Stimulated activated naive CD8-positive, alpha-beta T cell treated with anti-CD3 and anti-CD28 coated beads, Interleukin-15, amount 100 ng/mL, for 72 hours (primary cell): ENCODE measurements around the gene MPP4.
A peak's percentile ranks its signal among the peaks of the same experiment; 100 is the strongest.

Experiments
- ATAC-seq: fragments of 150-1000 bp; cut with Tn5 transposase; 2 replicates; pipeline ENCODE4 v1.10.0; 2021; ENCODE audit warnings: mild to moderate bottlenecking, moderate library complexity
- DNase-seq, 2 donors: peaks; one replicate each; pipeline ENCODE4 v3.0.0; 2021 to 2022
- H3K27ac Mint-ChIP-seq, 2 donors: one replicate each; pipeline ENCODE4 v1.8.0; 2022; ENCODE audit warnings: mild to moderate bottlenecking in 2 of 2, mixed read lengths in 2 of 2, moderate library complexity in 2 of 2
- H3K27me3 Mint-ChIP-seq: one replicate; pipeline ENCODE4 v1.8.0; 2022; ENCODE audit warnings: mixed read lengths
- H3K4me1 Mint-ChIP-seq: one replicate; pipeline ENCODE4 v1.8.0; 2022; ENCODE audit warnings: mild to moderate bottlenecking, mixed read lengths
- H3K4me3 Mint-ChIP-seq, 2 donors: one replicate each; pipeline ENCODE4 v1.8.0; 2022; ENCODE audit warnings: mild to moderate bottlenecking in 2 of 2, mixed read lengths in 2 of 2, moderate library complexity in 1 of 2
- H3K9me3 Mint-ChIP-seq, 2 donors: one replicate each; pipeline ENCODE4 v1.8.0; 2022; ENCODE audit warnings: mixed read lengths in 2 of 2

The MPP4 gene

GRCh38 chr2:201698588-201699226 lies at the start of gene MPP4:
Gene MPP4, minus strand, starts transcription at chr2:201698644. Its CDS starts 4,690 bp downstream, at chr2:201693954.
- Mint-ChIP-seq H3K4me3 (no peak within 1 kb of the TSS), H3K4me1 (peaks cover 6% of the 10 kb centered on the region), H3K27ac (peak within 1 kb of the TSS in 1 of 2 donors; percentile 6), H3K27me3 (no peaks in the 10 kb centered on the region), H3K9me3 (no peaks in the 10 kb centered on the region)
- ATAC-seq (no peak), DNase-seq (no peak)

DNA sequence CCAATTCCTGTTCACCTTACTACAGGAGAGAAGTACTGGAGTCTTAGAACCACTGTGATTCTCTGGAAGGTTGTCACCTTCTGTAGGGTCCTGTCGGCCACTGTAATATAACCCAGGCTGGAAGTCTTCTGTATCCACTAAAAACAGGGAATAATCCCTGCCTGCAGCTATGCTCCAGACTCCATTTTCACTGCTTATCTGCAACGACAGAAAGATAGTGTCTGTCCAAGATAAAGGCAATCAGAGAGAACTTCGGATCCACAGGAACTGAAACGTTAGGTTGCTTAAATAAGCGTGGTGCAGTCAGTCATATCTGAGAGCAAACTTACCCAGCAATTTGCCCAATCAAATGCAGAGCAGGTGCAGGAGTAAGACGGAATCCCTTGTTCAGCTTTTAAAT lies 48.1 kb upstream of the MPP4 start:
- H3K4me3 Mint-ChIP-seq = no peak overlapping the region
- H3K27me3 Mint-ChIP-seq = no peaks in the 10 kb centered on the region
- H3K9me3 Mint-ChIP-seq = no peaks in the 10 kb centered on the region

GRCh38 chr2:201735486-201735885 lies 37.0 kb upstream of the MPP4 start:
- Mint-ChIP-seq H3K27ac (no peak overlapping the region), H3K4me1 (peaks cover 15% of the 10 kb centered on the region), H3K27me3 (no peaks in the 10 kb centered on the region), H3K4me3 (no peak overlapping the region), H3K9me3 (no peaks in the 10 kb centered on the region)
- DNase-seq (no peak), ATAC-seq (no peak)

More for the DNA sequence above, 48.1 kb upstream of the MPP4 start:
- no peak for ATAC-seq
- H3K27ac Mint-ChIP-seq = no peak overlapping the region
- no peak for DNase-seq
- H3K4me1 Mint-ChIP-seq = no peaks in the 10 kb centered on the region

DNA sequence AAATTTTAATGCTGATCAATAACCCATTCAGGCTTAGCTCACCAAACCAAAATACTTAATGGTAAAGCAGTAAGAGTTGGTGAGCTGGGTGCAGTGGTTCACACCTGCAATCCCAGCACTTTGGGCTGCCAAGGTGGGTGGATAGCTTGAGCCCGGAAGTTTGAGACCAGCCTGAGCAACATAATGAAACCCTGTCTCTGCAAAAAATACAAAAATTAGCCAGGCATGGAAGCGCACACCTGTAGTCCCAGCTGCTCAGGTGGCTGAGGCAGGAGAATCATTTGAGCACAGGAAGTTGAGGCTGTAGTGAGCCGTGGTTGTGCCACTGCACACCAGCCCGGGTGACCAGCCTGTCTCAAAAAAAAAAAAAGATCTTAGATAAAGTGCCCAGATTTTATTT lies 35.7 kb upstream of the MPP4 start:
- H3K27ac Mint-ChIP-seq = no peak overlapping the region
- DNase-seq (no peak), ATAC-seq (no peak)
- H3K4me3 Mint-ChIP-seq = no peak overlapping the region
- H3K4me1 Mint-ChIP-seq = peaks cover 15% of the 10 kb centered on the region
- H3K9me3 Mint-ChIP-seq = no peaks in the 10 kb centered on the region
- H3K27me3 Mint-ChIP-seq = no peaks in the 10 kb centered on the region

GRCh38 chr2:201733544-201733943 lies 35.1 kb upstream of the MPP4 start:
- peaks cover 15% of the 10 kb centered on the region for H3K4me1 Mint-ChIP-seq

GRCh38 chr2:201730651-201731285 lies 32.3 kb upstream of the MPP4 start:
- H3K4me1 Mint-ChIP-seq = peaks cover 15% of the 10 kb centered on the region
- peak; percentile 91 for ATAC-seq

More at GRCh38 chr2:201733544-201733943, 35.1 kb upstream of the MPP4 start:
- H3K27ac Mint-ChIP-seq = no peak overlapping the region
- no peak overlapping the region for H3K4me3 Mint-ChIP-seq
- H3K27me3 Mint-ChIP-seq = no peaks in the 10 kb centered on the region
- ATAC-seq (no peak), DNase-seq (no peak)
- no peaks in the 10 kb centered on the region for H3K9me3 Mint-ChIP-seq

DNA sequence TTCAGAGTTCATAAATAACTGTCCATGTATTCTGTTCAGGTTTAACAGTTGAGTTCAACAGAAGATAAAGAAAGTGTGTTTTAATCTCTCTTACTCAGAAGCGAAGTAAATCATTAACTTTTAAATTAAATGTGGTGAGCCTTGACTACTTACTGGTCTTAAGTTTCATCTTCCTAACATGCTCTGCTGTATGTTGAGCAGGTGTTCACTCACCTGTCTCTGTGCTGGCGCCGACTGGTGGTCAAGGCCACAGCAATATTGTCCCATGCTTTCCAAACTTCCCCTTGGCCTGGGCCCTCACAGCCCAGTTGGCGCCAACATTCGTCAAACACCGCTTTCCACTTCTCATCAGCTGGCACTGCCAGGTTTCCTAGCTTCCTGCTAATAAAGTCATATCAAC lies 17.0 kb upstream of the MPP4 start:
- Mint-ChIP-seq H3K4me1 (no peaks in the 10 kb centered on the region), H3K27me3 (no peaks in the 10 kb centered on the region), H3K27ac (peak overlapping the region in 1 of 2 donors; percentile 60), H3K9me3 (peaks cover 0 to 10% of the 10 kb centered on the region in 2 donors), H3K4me3 (no peak overlapping the region)
- DNase-seq (no peak), ATAC-seq (no peak)

More at GRCh38 chr2:201730651-201731285, 32.3 kb upstream of the MPP4 start:
- DNase-seq = peak; percentile 2 to 13
- Mint-ChIP-seq H3K4me3 (no peak overlapping the region), H3K9me3 (no peaks in the 10 kb centered on the region), H3K27ac (peak overlapping the region in 1 of 2 donors; percentile 2), H3K27me3 (no peaks in the 10 kb centered on the region)

GRCh38 chr2:201712726-201713125 lies 14.3 kb upstream of the MPP4 start:
- Mint-ChIP-seq H3K27me3 (no peaks in the 10 kb centered on the region), H3K9me3 (no peaks in the 10 kb centered on the region), H3K27ac (no peak overlapping the region), H3K4me1 (peaks cover under 1% of the 10 kb centered on the region), H3K4me3 (no peak overlapping the region)
- no peak for DNase-seq
- ATAC-seq = no peak

DNA sequence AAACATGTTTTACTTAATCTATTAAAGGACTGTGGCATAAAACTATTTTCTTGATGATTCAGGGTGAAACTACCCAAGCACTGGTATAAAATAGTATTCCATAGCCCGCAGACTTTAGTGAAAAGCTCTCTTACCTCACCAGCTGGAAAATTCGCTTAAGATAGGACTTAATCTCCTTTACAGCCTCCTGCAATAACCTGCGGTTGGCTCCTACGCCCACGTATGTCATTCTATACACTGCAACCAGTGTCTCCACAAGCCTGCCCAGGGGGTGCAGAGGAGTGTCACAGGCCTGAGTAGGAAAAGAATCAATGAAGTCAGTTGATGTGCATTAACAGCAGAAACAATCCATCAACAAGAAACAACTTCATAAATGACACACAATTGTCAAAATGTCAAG lies 11.3 kb upstream of the MPP4 start:
- no peaks in the 10 kb centered on the region for H3K27me3 Mint-ChIP-seq

GRCh38 chr2:201709049-201709448 lies 10.6 kb upstream of the MPP4 start:
- Mint-ChIP-seq H3K4me3 (no peak overlapping the region), H3K27ac (no peak overlapping the region), H3K4me1 (peaks cover 12% of the 10 kb centered on the region), H3K27me3 (no peaks in the 10 kb centered on the region), H3K9me3 (no peaks in the 10 kb centered on the region)
- DNase-seq (no peak), ATAC-seq (no peak)

More for the DNA sequence above, 11.3 kb upstream of the MPP4 start:
- Mint-ChIP-seq H3K9me3 (no peaks in the 10 kb centered on the region), H3K4me1 (peaks cover 12% of the 10 kb centered on the region), H3K4me3 (no peak overlapping the region), H3K27ac (no peak overlapping the region)
- ATAC-seq (no peak), DNase-seq (no peak)

DNA sequence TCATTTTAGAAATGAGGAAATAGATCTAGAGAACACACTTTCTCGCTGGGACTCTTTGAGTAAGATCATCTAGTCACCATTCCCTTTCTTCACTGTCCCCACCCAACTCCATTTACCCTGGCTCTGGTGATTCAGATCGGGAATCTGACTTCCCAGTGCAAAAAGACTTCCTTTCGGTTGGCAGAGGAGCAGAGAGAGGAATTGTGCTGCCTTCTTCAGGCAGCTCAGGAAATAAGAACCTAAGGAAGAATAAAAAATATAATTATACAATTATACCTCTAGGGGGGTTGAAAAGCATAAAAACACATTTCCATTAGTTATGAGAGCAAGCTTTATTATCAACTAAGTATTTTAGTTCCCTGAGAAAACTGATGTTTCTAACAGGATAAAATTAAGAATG lies 9.3 kb upstream of the MPP4 start:
- DNase-seq = no peak
- H3K27me3 Mint-ChIP-seq = no peaks in the 10 kb centered on the region
- H3K27ac Mint-ChIP-seq = no peak overlapping the region
- no peaks in the 10 kb centered on the region for H3K9me3 Mint-ChIP-seq
- no peak for ATAC-seq
- H3K4me1 Mint-ChIP-seq = peaks cover 12% of the 10 kb centered on the region
- no peak overlapping the region for H3K4me3 Mint-ChIP-seq

DNA sequence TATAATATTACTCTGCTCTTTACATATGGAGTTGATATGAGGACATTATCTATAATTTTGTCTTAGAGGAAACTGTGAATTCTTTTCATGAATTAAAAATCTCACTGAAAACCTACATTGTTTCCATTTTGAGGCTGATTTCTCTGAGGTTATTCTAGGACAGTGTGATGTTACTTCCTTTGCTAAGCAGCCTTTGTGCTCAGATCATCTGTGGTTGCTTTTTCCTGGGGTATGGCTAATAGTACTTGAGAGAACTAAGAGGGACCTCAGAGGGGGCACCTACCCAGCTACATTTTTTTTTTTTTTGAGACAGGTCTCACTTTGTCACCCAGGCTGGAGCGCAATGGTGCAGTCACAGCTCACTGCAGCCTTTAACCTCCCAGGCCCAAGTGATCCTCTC lies 8.7 kb upstream of the MPP4 start:
- no peak for DNase-seq
- Mint-ChIP-seq H3K9me3 (no peaks in the 10 kb centered on the region), H3K27ac (no peak overlapping the region), H3K4me1 (peaks cover 12% of the 10 kb centered on the region), H3K27me3 (no peaks in the 10 kb centered on the region), H3K4me3 (no peak overlapping the region)
- no peak for ATAC-seq

GRCh38 chr2:201704536-201704935 lies 6.1 kb upstream of the MPP4 start:
- Mint-ChIP-seq H3K27ac (no peak overlapping the region), H3K9me3 (no peaks in the 10 kb centered on the region), H3K4me1 (peaks cover 12% of the 10 kb centered on the region), H3K4me3 (no peak overlapping the region), H3K27me3 (no peaks in the 10 kb centered on the region)
- no peak for ATAC-seq
- DNase-seq = no peak

DNA sequence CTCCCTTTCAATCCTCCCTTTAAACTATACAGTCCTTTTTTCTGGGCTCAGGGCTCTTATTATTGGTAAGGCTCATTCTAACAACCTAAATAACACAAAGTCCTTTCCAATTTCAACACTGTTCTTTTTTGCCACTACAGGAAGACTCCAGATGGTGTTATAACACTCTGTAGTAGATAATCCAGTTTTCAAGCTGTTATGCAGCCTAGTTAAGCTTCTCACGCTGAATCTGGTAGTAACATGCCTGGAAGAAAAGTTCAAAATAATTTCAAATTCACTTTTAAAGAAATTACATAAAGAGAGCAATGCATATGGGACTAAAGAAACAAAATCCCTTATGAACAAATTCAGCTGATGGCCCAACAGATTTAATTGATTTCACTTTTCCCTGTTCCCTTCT lies 3.2 kb upstream of the MPP4 start:
- H3K27ac Mint-ChIP-seq = no peak overlapping the region
- ATAC-seq (no peak), DNase-seq (no peak)
- H3K9me3 Mint-ChIP-seq = no peaks in the 10 kb centered on the region
- H3K4me3 Mint-ChIP-seq = no peak overlapping the region
- no peaks in the 10 kb centered on the region for H3K27me3 Mint-ChIP-seq
- H3K4me1 Mint-ChIP-seq = peaks cover 7% of the 10 kb centered on the region

DNA sequence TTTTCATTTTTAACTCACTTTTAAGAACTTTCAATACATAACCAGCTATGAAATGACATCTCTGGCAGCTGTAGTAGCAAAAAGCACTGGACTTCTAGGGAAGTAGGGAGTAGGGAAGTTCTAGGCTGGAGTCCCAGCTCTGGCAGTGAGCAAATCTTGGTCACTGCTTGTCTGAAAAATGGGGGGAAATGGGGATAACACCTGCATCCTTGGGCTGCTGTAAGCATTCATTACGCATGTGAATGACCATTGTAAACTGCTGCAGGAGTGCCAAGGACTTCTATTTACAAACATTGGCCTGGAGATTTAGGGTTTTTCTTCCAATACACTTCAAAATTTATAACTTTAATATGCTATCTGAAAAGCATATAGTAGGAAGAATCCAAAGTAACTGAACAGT lies 972 bp upstream of the MPP4 start:
- H3K9me3 Mint-ChIP-seq = no peaks in the 10 kb centered on the region
- H3K4me3 Mint-ChIP-seq = no peak overlapping the region
- no peaks in the 10 kb centered on the region for H3K27me3 Mint-ChIP-seq
- ATAC-seq (no peak), DNase-seq (no peak)
- H3K27ac Mint-ChIP-seq = no peak overlapping the region
- peaks cover 6% of the 10 kb centered on the region for H3K4me1 Mint-ChIP-seq

DNA sequence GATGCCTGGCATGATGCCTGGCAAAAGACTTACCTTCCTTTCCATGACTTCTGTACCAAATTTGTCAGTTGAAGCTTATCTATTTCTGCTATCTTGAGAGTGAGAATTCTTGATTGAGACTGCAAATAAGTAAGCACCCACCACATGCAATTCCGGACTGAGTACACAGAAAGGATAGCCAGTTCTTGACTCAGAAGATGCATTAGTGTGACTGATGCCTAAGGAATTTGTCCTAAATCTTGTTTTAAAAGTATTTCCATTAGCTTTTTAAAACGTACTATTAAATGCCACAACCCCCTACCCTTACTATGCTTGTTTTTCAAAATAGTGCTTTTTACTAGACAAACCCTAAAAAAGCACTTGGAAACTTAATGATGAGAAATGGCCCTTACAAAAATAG lies 545 bp downstream of the MPP4 start:
- H3K4me3 Mint-ChIP-seq = no peak overlapping the region
- H3K27ac Mint-ChIP-seq = no peak overlapping the region
- no peak for DNase-seq
- H3K4me1 Mint-ChIP-seq = peaks cover 6% of the 10 kb centered on the region
- no peaks in the 10 kb centered on the region for H3K9me3 Mint-ChIP-seq
- no peaks in the 10 kb centered on the region for H3K27me3 Mint-ChIP-seq
- ATAC-seq = no peak
